HCT116 (cell line): ENCODE results near the gene CYSRT1. TPM values are rescaled to one million over a fixed set of nuclear protein-coding genes. Genes with fewer than 3 reads are reported as not detected.

Experiments
- ATAC-seq: fragments of 200-7000 bp; cut with Tn5 transposase; 2 replicates; pipeline ENCODE4 v1.9.1; 2020; ENCODE audit warnings: mild to moderate bottlenecking, moderate library complexity
- BruUV-seq: library from RNA; stranded (reverse); fragments of 400-500 nt; replicated peaks from 2 replicates; lab custom pipeline; 2021; lab: Mats Ljungman, UMichigan
- CTCF ChIA-PET: fragments of 300-600 bp; sonication (Branson Sonifier 250); formaldehyde crosslinking; loops from one replicate; lab custom pipeline; 2021; ENCODE audit warnings: antibody characterized with exemption; lab: Charles Lee
- POLR2A ChIA-PET: fragments of 300-600, 350-600 bp; sonication (Branson Sonifier 250); formaldehyde crosslinking; loops from one replicate; lab custom pipeline; 2021; ENCODE audit warnings: antibody characterized with exemption; lab: Charles Lee
- RAD21 ChIA-PET, 2 experiments: fragments of 300-600 bp; sonication (Branson Sonifier 250); formaldehyde crosslinking; loops; one replicate each; lab custom pipeline; 2023; ENCODE audit warnings: low total read pairs in 2 of 2; ENCODE audit not compliant: uncharacterized antibody in 2 of 2, unreplicated experiment in 2 of 2, low non-redundant PET in 1 of 2; lab: Charles Lee
- DNase-seq: peaks from one replicate; pipeline ENCODE4 v3.0.0-alpha.2; 2010; ENCODE audit warnings: low read depth, low spot score
- H2AFZ ChIP-seq: fragments of 200-600 bp; shearing (Covaris generic), sonication (generic); 2 replicates; pipeline ENCODE4 v1.6.1; 2017; ENCODE audit warnings: low read depth, mixed run types, mixed read lengths, antibody characterized with exemption, low read length; ENCODE audit not compliant: poor library complexity, severe bottlenecking
- H3K27ac ChIP-seq: 2 replicates; pipeline ENCODE4 v1.5.1; 2012; ENCODE audit warnings: low read depth, low read length
- H3K27me3 ChIP-seq: fragments of 200-600 bp; sonication (generic); 2 replicates; pipeline ENCODE4 v1.6.1; 2016; ENCODE audit warnings: mixed run types, low read length, mixed read lengths; ENCODE audit not compliant: insufficient read depth
- H3K36me3 ChIP-seq, 2 experiments: fragments of 200-500 bp in 1 of 2; fragments of 200-600 bp in 1 of 2; sonication (Bioruptor generic) in 1 of 2; sonication (generic) in 1 of 2; 2 replicates each; pipeline versions ENCODE4 v1.5.1 to v1.6.1; 2014 to 2016; ENCODE audit warnings: low read length in 2 of 2, inconsistent platforms in 1 of 2, mixed read lengths in 1 of 2, mixed run types in 1 of 2; ENCODE audit not compliant: insufficient read depth in 2 of 2, control insufficient read depth in 1 of 2
- H3K4me1 ChIP-seq, 2 experiments: fragments of 200-600 bp in 1 of 2; sonication (generic) in 1 of 2; 2 replicates each; pipeline versions ENCODE4 v1.5.1 to v1.6.1; 2012 to 2017; ENCODE audit warnings: low read length in 2 of 2, inconsistent platforms in 1 of 2, mild to moderate bottlenecking in 1 of 2, mixed read lengths in 1 of 2, mixed run types in 1 of 2, moderate library complexity in 1 of 2; ENCODE audit not compliant: insufficient read depth in 2 of 2, control insufficient read depth in 1 of 2
- H3K4me2 ChIP-seq: fragments of 200-600 bp; sonication (generic); 2 replicates; pipeline ENCODE4 v1.6.1; 2017; ENCODE audit warnings: mixed run types, low read length, mixed read lengths
- H3K4me3 ChIP-seq, 2 experiments: fragments of 200-600 bp in 1 of 2; sonication (generic) in 1 of 2; replicated peaks in 1 of 2; 2 replicates each; pipeline ENCODE4 v1.5.1; 2011 to 2016; ENCODE audit warnings: low read length in 2 of 2, control low read depth in 1 of 2, low read depth in 1 of 2, mild to moderate bottlenecking in 1 of 2, mixed read lengths in 1 of 2, mixed run types in 1 of 2
- H3K79me2 ChIP-seq: fragments of 200-600 bp; sonication (generic); 2 replicates; pipeline ENCODE4 v1.6.1; 2017; ENCODE audit warnings: mild to moderate bottlenecking, mixed run types, low read length, moderate library complexity, mixed read lengths; ENCODE audit not compliant: insufficient read depth
- H3K9ac ChIP-seq: fragments of 200-600 bp; sonication (generic); 2 replicates; pipeline ENCODE4 v1.6.1; 2016; ENCODE audit warnings: low read length, mixed read lengths
- H3K9me2 ChIP-seq: fragments of 200-600 bp; sonication (generic), shearing (Covaris generic); 2 replicates; pipeline ENCODE4 v1.6.1; 2017; ENCODE audit warnings: mixed run types, mild to moderate bottlenecking, moderate library complexity; ENCODE audit not compliant: insufficient read depth
- H3K9me3 ChIP-seq, 2 experiments: fragments of 200-500 bp in 1 of 2; fragments of 200-600 bp in 1 of 2; sonication (Bioruptor generic) in 1 of 2; sonication (generic) in 1 of 2; 2 replicates each; pipeline ENCODE4 v1.6.1; 2014 to 2017; ENCODE audit warnings: low read length in 2 of 2, mixed read lengths in 2 of 2, inconsistent platforms in 1 of 2, low read depth in 1 of 2, mild to moderate bottlenecking in 1 of 2, mixed run types in 1 of 2, moderate library complexity in 1 of 2; ENCODE audit not compliant: control insufficient read depth in 1 of 2, insufficient read depth in 1 of 2
- H4K20me1 ChIP-seq: fragments of 200-600 bp; sonication (generic), shearing (Covaris generic); 2 replicates; pipeline ENCODE4 v1.6.1; 2017; ENCODE audit warnings: mixed run types, mild to moderate bottlenecking, moderate library complexity; ENCODE audit not compliant: insufficient read depth
- CBX3 ChIP-seq: IDR thresholded peaks from 2 replicates; pipeline ENCODE4 v1.6.1; 2012; ENCODE audit warnings: low read depth
- CEBPB ChIP-seq: IDR thresholded peaks from 2 replicates; pipeline ENCODE4 v1.6.1; 2012; ENCODE audit warnings: low read depth
- CTCF ChIP-seq, 3 experiments: fragments of 200-600 bp in 1 of 3; sonication (generic) in 1 of 3; IDR thresholded peaks in 2 of 3; conservative IDR thresholded peaks in 1 of 3; 2 replicates each; pipeline ENCODE4 v1.5.1; 2012 to 2017; ENCODE audit warnings: low read depth in 2 of 3, low read length in 2 of 3, antibody characterized with exemption in 1 of 3, borderline replicate concordance in 1 of 3, control low read depth in 1 of 3, mild to moderate bottlenecking in 1 of 3, mixed read lengths in 1 of 3, mixed run types in 1 of 3, moderate library complexity in 1 of 3; ENCODE audit not compliant: insufficient read depth in 1 of 3
- ELF1 ChIP-seq: IDR thresholded peaks from 2 replicates; pipeline ENCODE4 v1.6.1; 2012; ENCODE audit warnings: low read depth, borderline replicate concordance
- EZH2 ChIP-seq: fragments of 200-600 bp; sonication (generic); IDR thresholded peaks from 2 replicates; pipeline ENCODE4 v1.6.1; 2017; ENCODE audit warnings: antibody characterized with exemption, mixed run types
- EZH2phosphoT487 ChIP-seq: fragments of 200-600 bp; IDR thresholded peaks from 2 replicates; pipeline ENCODE4 v1.6.1; 2018; ENCODE audit warnings: antibody characterized with exemption, borderline replicate concordance
- FOSL1 ChIP-seq: IDR thresholded peaks from 2 replicates; pipeline ENCODE4 v1.6.1; 2012; ENCODE audit warnings: low read depth
- JUND ChIP-seq: IDR thresholded peaks from 2 replicates; pipeline ENCODE4 v1.6.1; 2012
- POLR2AphosphoS5 ChIP-seq: IDR thresholded peaks from 2 replicates; pipeline ENCODE4 v1.6.1; 2011; ENCODE audit warnings: mild to moderate bottlenecking, low read depth, low read length, moderate library complexity
- REST ChIP-seq: IDR thresholded peaks from 2 replicates; pipeline ENCODE4 v1.6.1; 2012; ENCODE audit warnings: low read depth
- SIN3A ChIP-seq: IDR thresholded peaks from 2 replicates; pipeline ENCODE4 v1.6.1; 2012; ENCODE audit warnings: low read depth
- SRF ChIP-seq: IDR thresholded peaks from 2 replicates; pipeline ENCODE4 v1.6.1; 2012; ENCODE audit warnings: low read depth
- TCF7L2 ChIP-seq: IDR thresholded peaks from 2 replicates; pipeline ENCODE4 v1.7.0; 2011; ENCODE audit warnings: borderline replicate concordance, inconsistent platforms; ENCODE audit not compliant: insufficient read depth, insufficient read length; ENCODE audit errors: extremely low read depth
- YY1 ChIP-seq: IDR thresholded peaks from 2 replicates; pipeline ENCODE4 v1.6.1; 2011; ENCODE audit warnings: low read length, low read depth, moderate library complexity, mild to moderate bottlenecking; ENCODE audit not compliant: insufficient replicate concordance; ENCODE audit errors: extremely low read depth
- ZBTB33 ChIP-seq: IDR thresholded peaks from 2 replicates; pipeline ENCODE4 v1.6.1; 2011; ENCODE audit warnings: mild to moderate bottlenecking, low read length, moderate library complexity; ENCODE audit not compliant: insufficient replicate concordance; ENCODE audit errors: extremely low read depth
- ZFX ChIP-seq: fragments of 450-650 bp; IDR thresholded peaks from 2 replicates; pipeline ENCODE4 v1.6.1; 2017
- intact Hi-C: fragments of 100-400 bp; cut with micrococcal nuclease; formaldehyde crosslinking; loops from 2 replicates; pipeline ENCODE4 v1.10.0; 2022
- total RNA-seq: library from RNA; stranded (reverse); gene quantifications from one replicate; pipeline ENCODE4 v1.2.1, GENCODE V29; 2021; ENCODE audit not compliant: unreplicated experiment

Gene CYSRT1
- total RNA-seq, 1 experiment from 2014 or later = 4.3 TPM

DNA sequence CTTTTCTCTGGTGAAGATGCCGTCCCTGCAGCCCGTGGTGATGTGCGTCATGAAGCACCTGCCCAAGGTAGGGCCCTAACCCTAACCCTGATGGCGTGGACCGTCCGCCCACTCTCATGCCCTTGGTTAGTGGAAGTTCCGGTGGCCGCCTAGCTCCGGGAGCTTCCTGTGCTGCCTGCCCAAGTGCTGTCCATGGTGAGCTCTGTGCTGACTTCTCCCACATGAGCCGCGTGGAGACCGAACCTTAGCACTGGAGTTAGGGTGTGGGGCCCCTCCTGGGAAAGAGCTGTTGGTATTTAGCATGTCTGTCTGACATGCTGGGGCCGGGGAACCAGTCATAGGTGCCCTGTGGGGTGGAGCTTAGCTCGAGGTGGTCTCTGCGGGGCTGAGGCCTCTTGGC is 31.4 kb downstream of the CYSRT1 start:
- DNase-seq (no peak), ATAC-seq (no peak)
- H3K9me3 ChIP-seq = no peaks in the 10 kb centered on the region
- RAD21 ChIA-PET = no interaction called here
- H3K9ac ChIP-seq = peak overlapping the region; percentile 88
- CTCF ChIA-PET = no interaction called here
- no peaks in the 10 kb centered on the region for H3K9me2 ChIP-seq
- H4K20me1 ChIP-seq = no peaks in the 10 kb centered on the region
- TF ChIP-seq FOSL1 (no peak), SIN3A (no peak), CEBPB (no peak), CBX3 (no peak), ZBTB33 (no peak), JUND (no peak), SRF (no peak), ZFX (no peak), POLR2AphosphoS5 (no peak), EZH2 (no peak), CTCF (IDR thresholded peaks at IDR 0.05 in 2 of 3, conservative IDR thresholded peaks at IDR 0.05 in 1 of 3; ENCODE audit: borderline replicate concordance in 1 of 3, insufficient read depth in 1 of 3, low read depth in 2 of 3, low read length in 2 of 3) (no peak), TCF7L2 (no peak), REST (no peak), ELF1 (no peak), EZH2phosphoT487 (no peak), YY1 (no peak)
- peak overlapping the region; percentile 93 for H3K4me2 ChIP-seq
- POLR2A ChIA-PET = interaction anchor here (1.9 to 5.9 kb wide), 2 partner anchors 16 to 21 kb away, joined by 5 to 39 read pairs; partner anchors contain the start of genes TOR4A and TUBB4B
- H3K27ac ChIP-seq = peak overlapping the region; percentile 91; the same call in 1 of the 2 replicates
- peaks cover 36% of the 10 kb centered on the region for H3K79me2 ChIP-seq
- H3K36me3 ChIP-seq = peaks cover 17 to 22% of the 10 kb centered on the region in 2 experiments
- H3K27me3 ChIP-seq = no peaks in the 10 kb centered on the region
- no peak overlapping the region for H2AFZ ChIP-seq
- peaks cover 21 to 42% of the 10 kb centered on the region in 2 experiments for H3K4me1 ChIP-seq
- TSS peak; percentile 44 for BruUV-seq
- H3K4me3 ChIP-seq = peak overlapping the region; percentile 97 to 100
- intact Hi-C loops = no loop called here
